Endothelial cell (in vitro differentiated cells): ENCODE results near the gene FARS2. TPM values are rescaled to one million over a fixed set of nuclear protein-coding genes. Genes with fewer than 3 reads are reported as not detected.

Source experiments
- DNase-seq: peaks from one replicate; pipeline ENCODE4 v3.0.0; 2021; ENCODE audit warnings: low spot score
- H3K27ac Mint-ChIP-seq: one replicate; pipeline ENCODE4 v1.8.0; 2021; ENCODE audit warnings: mixed read lengths, inconsistent platforms; ENCODE audit not compliant: unreplicated experiment
- H3K27me3 Mint-ChIP-seq: one replicate; pipeline ENCODE4 v1.8.0; 2021; ENCODE audit warnings: mild to moderate bottlenecking, moderate library complexity, mixed read lengths, inconsistent platforms; ENCODE audit not compliant: unreplicated experiment
- H3K36me3 Mint-ChIP-seq: one replicate; pipeline ENCODE4 v1.8.0; 2021; ENCODE audit warnings: mild to moderate bottlenecking, low read depth, mixed read lengths, inconsistent platforms; ENCODE audit not compliant: unreplicated experiment
- H3K4me1 Mint-ChIP-seq: one replicate; pipeline ENCODE4 v1.8.0; 2021; ENCODE audit warnings: mild to moderate bottlenecking, mixed read lengths, inconsistent platforms; ENCODE audit not compliant: unreplicated experiment
- H3K4me3 Mint-ChIP-seq: one replicate; pipeline ENCODE4 v1.8.0; 2021; ENCODE audit warnings: mild to moderate bottlenecking, mixed read lengths, inconsistent platforms; ENCODE audit not compliant: unreplicated experiment
- H3K9me3 Mint-ChIP-seq: one replicate; pipeline ENCODE4 v1.8.0; 2021; ENCODE audit warnings: mixed read lengths, inconsistent platforms; ENCODE audit not compliant: unreplicated experiment
- CTCF ChIP-seq: fragments of 200-600 bp; sonication (generic); IDR thresholded peaks from one replicate; pipeline ENCODE4 v1.5.0; 2021; ENCODE audit warnings: antibody characterized with exemption; ENCODE audit not compliant: unreplicated experiment
- total RNA-seq: library from RNA; stranded (reverse); fragmentation: NEBNext Ultra II Directional; extraction: Animal tissue kit (Norgen Biotek cat#: 25700); gene quantifications from one replicate; pipeline ENCODE4 v1.2.1, GENCODE V29; 2021; ENCODE audit not compliant: unreplicated experiment

FARS2 gene
- total RNA-seq, 1 donor from 2014 or later = 17.8 TPM

GRCh38 chr6:5677219-5678000 is 416.1 kb downstream of the FARS2 start:
- no peak overlapping the region for H3K27ac Mint-ChIP-seq
- no peaks in the 10 kb centered on the region for H3K9me3 Mint-ChIP-seq
- DNase-seq = no peak
- H3K27me3 Mint-ChIP-seq = no peaks in the 10 kb centered on the region
- no peak overlapping the region for H3K4me3 Mint-ChIP-seq
- TF ChIP-seq CTCF = no peak
- no peaks in the 10 kb centered on the region for H3K36me3 Mint-ChIP-seq
- H3K4me1 Mint-ChIP-seq = peaks cover 20% of the 10 kb centered on the region

GRCh38 chr6:5679270-5679669 is 418.0 kb downstream of the FARS2 start:
- Mint-ChIP-seq H3K9me3 (no peaks in the 10 kb centered on the region), H3K4me1 (peaks cover 23% of the 10 kb centered on the region), H3K36me3 (no peaks in the 10 kb centered on the region), H3K27me3 (no peaks in the 10 kb centered on the region), H3K4me3 (no peak overlapping the region), H3K27ac (no peak overlapping the region)
- no peak for TF ChIP-seq CTCF
- no peak for DNase-seq

GRCh38 chr6:5679691-5680090 is 418.4 kb downstream of the FARS2 start:
- H3K27me3 Mint-ChIP-seq = no peaks in the 10 kb centered on the region
- H3K36me3 Mint-ChIP-seq = no peaks in the 10 kb centered on the region
- no peak overlapping the region for H3K27ac Mint-ChIP-seq
- TF ChIP-seq CTCF = no peak
- no peaks in the 10 kb centered on the region for H3K9me3 Mint-ChIP-seq
- H3K4me1 Mint-ChIP-seq = peaks cover 23% of the 10 kb centered on the region
- no peak for DNase-seq
- no peak overlapping the region for H3K4me3 Mint-ChIP-seq

- Mint-ChIP-seq H3K9me3 (no peaks in the 10 kb centered on the region), H3K27me3 (no peaks in the 10 kb centered on the region), H3K4me1 (peaks cover 23% of the 10 kb centered on the region), H3K4me3 (no peak overlapping the region), H3K36me3 (no peaks in the 10 kb centered on the region), H3K27ac (no peak overlapping the region)
- TF ChIP-seq CTCF = no peak
- no peak for DNase-seq
Observed at GRCh38 chr6:5680095-5680494, 418.8 kb downstream of the FARS2 start.

- H3K27me3 Mint-ChIP-seq = no peaks in the 10 kb centered on the region
- no peak for DNase-seq
- TF ChIP-seq CTCF = no peak
- no peaks in the 10 kb centered on the region for H3K36me3 Mint-ChIP-seq
- H3K27ac Mint-ChIP-seq = no peak overlapping the region
- H3K4me1 Mint-ChIP-seq = peaks cover 23% of the 10 kb centered on the region
- H3K4me3 Mint-ChIP-seq = no peak overlapping the region
- no peaks in the 10 kb centered on the region for H3K9me3 Mint-ChIP-seq
Observed at GRCh38 chr6:5681480-5681879, 420.2 kb downstream of the FARS2 start.
